SK-N-SH (cell line): Measurements from ENCODE around the gene FOXP1. TPM values are rescaled to one million over a fixed set of nuclear protein-coding genes. Genes with fewer than 3 reads are reported as not detected.

Experiments used
- CTCF ChIA-PET: fragments of 300-600, 350-600 bp; formaldehyde crosslinking; extraction: SDS; loops from one replicate; lab custom pipeline; 2021; lab: Yijun Ruan, JAX
- POLR2A ChIA-PET: fragments of 350-600 bp; sonication (Branson Sonifier 250); formaldehyde crosslinking; extraction: SDS; loops from one replicate; lab custom pipeline; 2020; ENCODE audit warnings: antibody characterized with exemption, inconsistent platforms; lab: Yijun Ruan, JAX
- DNase-seq: peaks from one replicate; pipeline ENCODE4 v3.0.0; 2012
- H2AFZ ChIP-seq: fragments of 200-600 bp; sonication (generic); 2 replicates; pipeline ENCODE4 v1.8.1; 2016; ENCODE audit warnings: antibody characterized with exemption, mild to moderate bottlenecking, low read depth
- H3F3A ChIP-seq: fragments of 200-600 bp; sonication (generic); replicated peaks from 2 replicates; pipeline ENCODE3; 2016; ENCODE audit warnings: antibody characterized with exemption, mild to moderate bottlenecking; ENCODE audit not compliant: insufficient read depth
- H3K27ac ChIP-seq, 2 experiments: fragments of 200-500 bp in 1 of 2; fragments of 200-600 bp in 1 of 2; sonication (Bioruptor generic) in 1 of 2; sonication (generic), shearing (Covaris generic) in 1 of 2; 2 replicates each; pipeline versions ENCODE4 v1.5.1 to v1.6.1; 2014 to 2016; ENCODE audit warnings: low read depth in 2 of 2, inconsistent platforms in 1 of 2, low read length in 1 of 2, mild to moderate bottlenecking in 1 of 2, mixed read lengths in 1 of 2
- H3K27me3 ChIP-seq: fragments of 200-600 bp; sonication (generic), shearing (Covaris generic); 2 replicates; pipeline ENCODE4 v1.6.1; 2016; ENCODE audit warnings: mixed run types; ENCODE audit not compliant: insufficient read depth
- H3K36me3 ChIP-seq, 2 experiments: fragments of 200-500 bp in 1 of 2; fragments of 200-600 bp in 1 of 2; sonication (Bioruptor generic) in 1 of 2; sonication (generic) in 1 of 2; replicated peaks in 1 of 2; 2 replicates each; pipeline versions ENCODE3 to v1.5.1; 2014 to 2016; ENCODE audit warnings: low read length in 1 of 2, mild to moderate bottlenecking in 1 of 2; ENCODE audit not compliant: insufficient read depth in 2 of 2, control insufficient read depth in 1 of 2
- H3K4me1 ChIP-seq, 2 experiments: fragments of 200-500 bp in 1 of 2; fragments of 200-600 bp in 1 of 2; sonication (Bioruptor generic) in 1 of 2; sonication (generic), shearing (Covaris generic) in 1 of 2; 2 replicates each; pipeline versions ENCODE4 v1.5.1 to v1.6.1; 2014 to 2016; ENCODE audit warnings: low read depth in 1 of 2, low read length in 1 of 2, mixed run types in 1 of 2; ENCODE audit not compliant: insufficient read depth in 2 of 2, control insufficient read depth in 1 of 2
- H3K4me2 ChIP-seq: fragments of 200-600 bp; sonication (generic), shearing (Covaris generic); 2 replicates; pipeline ENCODE4 v1.6.1; 2017; ENCODE audit warnings: mixed run types
- H3K4me3 ChIP-seq, 2 experiments: fragments of 200-500 bp in 1 of 2; fragments of 200-600 bp in 1 of 2; sonication (Bioruptor generic) in 1 of 2; sonication (generic), shearing (Covaris generic) in 1 of 2; 2 replicates each; pipeline versions ENCODE4 v1.5.1 to v1.8.1; 2014 to 2016; ENCODE audit warnings: low read depth in 2 of 2, inconsistent platforms in 1 of 2, low read length in 1 of 2, mild to moderate bottlenecking in 1 of 2, mixed read lengths in 1 of 2, moderate library complexity in 1 of 2
- H3K79me2 ChIP-seq: fragments of 200-600 bp; sonication (generic); 2 replicates; pipeline ENCODE4 v1.8.1; 2017; ENCODE audit warnings: mild to moderate bottlenecking; ENCODE audit not compliant: insufficient read depth
- H3K9ac ChIP-seq: fragments of 200-600 bp; sonication (generic); 2 replicates; pipeline ENCODE4 v1.6.1; 2017; ENCODE audit warnings: mixed run types
- H3K9me2 ChIP-seq: fragments of 200-600 bp; sonication (generic); 2 replicates; pipeline ENCODE4 v1.6.1; 2017; ENCODE audit warnings: mixed run types
- H3K9me3 ChIP-seq: fragments of 200-600 bp; sonication (generic); 2 replicates; pipeline ENCODE4 v1.6.1; 2017; ENCODE audit warnings: mixed run types, mild to moderate bottlenecking, moderate library complexity
- H4K20me1 ChIP-seq: fragments of 200-600 bp; sonication (generic); 2 replicates; pipeline ENCODE4 v1.6.1; 2017; ENCODE audit warnings: mild to moderate bottlenecking, mixed run types; ENCODE audit not compliant: insufficient read depth
- CHD2 ChIP-seq: fragments of 150-350 bp; IDR thresholded peaks from 2 replicates; pipeline ENCODE4 v1.6.1; 2018; ENCODE audit warnings: low read length; ENCODE audit not compliant: partially characterized antibody
- CTCF ChIP-seq: fragments of 200-600 bp; sonication (generic); IDR thresholded peaks from 2 replicates; pipeline ENCODE4 v1.6.1; 2017; ENCODE audit warnings: antibody characterized with exemption, mild to moderate bottlenecking, moderate library complexity
- EP300 ChIP-seq, 2 experiments: IDR thresholded peaks; 2 replicates each; pipeline versions ENCODE4 v1.4.0 to v1.6.1; 2012; ENCODE audit warnings: borderline replicate concordance in 1 of 2, low read depth in 1 of 2, low read length in 1 of 2
- FOSL2 ChIP-seq: IDR thresholded peaks from 2 replicates; pipeline ENCODE4 v1.4.0; 2012; ENCODE audit warnings: low read depth, mild to moderate bottlenecking, moderate library complexity, borderline replicate concordance
- FOXJ3 ChIP-seq: sonication (generic); formaldehyde crosslinking; IDR thresholded peaks from 2 replicates; pipeline ENCODE4 v1.5.1; 2020; ENCODE audit warnings: mild to moderate bottlenecking, missing genetic modification reagents
- GABPA ChIP-seq: IDR thresholded peaks from 2 replicates; pipeline ENCODE4 v1.4.0; 2012; ENCODE audit warnings: low read depth, mild to moderate bottlenecking
- GATA2 ChIP-seq: sonication (generic); formaldehyde crosslinking; IDR thresholded peaks from 2 replicates; pipeline ENCODE4 v1.5.0; 2020; ENCODE audit warnings: mild to moderate bottlenecking, missing genetic modification reagents
- IRF3 ChIP-seq: fragments of 150-350 bp; IDR thresholded peaks from 2 replicates; pipeline ENCODE4 v1.6.1; 2016; ENCODE audit warnings: mild to moderate bottlenecking, low read depth, low read length
- JUND ChIP-seq: IDR thresholded peaks from 2 replicates; pipeline ENCODE4 v1.4.0; 2012
- NFIC ChIP-seq: IDR thresholded peaks from 2 replicates; pipeline ENCODE4 v1.4.0; 2012; ENCODE audit warnings: borderline replicate concordance
- RAD21 ChIP-seq: IDR thresholded peaks from 2 replicates; pipeline ENCODE4 v1.6.1; 2012; ENCODE audit warnings: mild to moderate bottlenecking, low read length
- RCOR1 ChIP-seq: fragments of 150-350 bp; IDR thresholded peaks from 2 replicates; pipeline ENCODE4 v1.6.1; 2017; ENCODE audit warnings: antibody characterized with exemption, low read length
- REST ChIP-seq: IDR thresholded peaks from 2 replicates; pipeline ENCODE4 v1.6.1; 2012; ENCODE audit warnings: mild to moderate bottlenecking, low read depth, low read length, moderate library complexity
- TAF1 ChIP-seq: IDR thresholded peaks from 2 replicates; pipeline ENCODE4 v1.6.1; 2012; ENCODE audit warnings: low read depth, mild to moderate bottlenecking, low read length, moderate library complexity, borderline replicate concordance
- TCF12 ChIP-seq: IDR thresholded peaks from 2 replicates; pipeline ENCODE4 v1.4.0; 2012
- USF1 ChIP-seq: IDR thresholded peaks from 2 replicates; pipeline ENCODE4 v1.4.0; 2012; ENCODE audit warnings: low read depth, borderline replicate concordance
- USF2 ChIP-seq: fragments of 150-350 bp; IDR thresholded peaks from 2 replicates; pipeline ENCODE4 v1.6.1; 2017; ENCODE audit warnings: antibody characterized with exemption, low read length, low read depth, borderline replicate concordance
- YY1 ChIP-seq: IDR thresholded peaks from 2 replicates; pipeline ENCODE4 v1.4.0; 2012; ENCODE audit warnings: low read depth, mild to moderate bottlenecking
- WGBS: methylation state at CpG from one replicate; pipeline ENCODE4 v1.1.6; 2017; ENCODE audit warnings: low lambda C conversion rate; 5-methylcytosine and 5-hydroxymethylcytosine counted together
- polyA plus RNA-seq, 3 experiments: library from polyadenylated mRNA; depleted of rRNA; stranded (reverse); fragments of >200 nt; gene quantifications; 2 replicates each; pipeline ENCODE4 v1.2.3, GENCODE V29; 2012

The FOXP1 gene
- polyA plus RNA-seq, 1 of the 3 experiments (the other 2 are of a cell fraction), result 8.8 TPM

GRCh38 chr3:71089271-71089847 lies 494.2 kb downstream of the FOXP1 start:
- peaks cover 3% of the 10 kb centered on the region for H3F3A ChIP-seq
- TF ChIP-seq TCF12, result no peak
- no peak for TF ChIP-seq RCOR1
- TF ChIP-seq TAF1, result no peak
- TF ChIP-seq GATA2, result no peak
- no peak for TF ChIP-seq GABPA
- no peak for TF ChIP-seq YY1
- no peak for TF ChIP-seq USF1
- TF ChIP-seq NFIC, result no peak
- no peak for TF ChIP-seq USF2
- no peak for TF ChIP-seq FOSL2
- TF ChIP-seq CTCF, result no peak
- no peak for TF ChIP-seq EP300 (IDR thresholded peaks at IDR 0.05; ENCODE audit: borderline replicate concordance in 1 of 2, low read depth in 1 of 2, low read length in 1 of 2)
- TF ChIP-seq RAD21, result no peak
- TF ChIP-seq, all 33 proteins: peak for 0
- Histone ChIP-seq H3K9me2 (no peaks in the 10 kb centered on the region), H3K9ac (no peak overlapping the region), H3K9me3 (no peaks in the 10 kb centered on the region), H3K79me2 (peaks cover 27% of the 10 kb centered on the region; the same call in 1 of the 2 replicates), H4K20me1 (no peaks in the 10 kb centered on the region), H3K4me2 (no peak overlapping the region), H3K27me3 (no peaks in the 10 kb centered on the region), H3K4me1 (no peaks in the 10 kb centered on the region; a peak in 1 of 4 replicates), H2AFZ (no peak overlapping the region), H3K4me3 (no peak overlapping the region), H3K36me3 (peaks cover 0 to 12% of the 10 kb centered on the region in 2 experiments), H3K27ac (no peak overlapping the region)
- 100% methylated on average over 1 of the region's 3 CpGs for WGBS
- ChIA-PET CTCF (interaction anchor here (0.5 to 1.6 kb wide), 3 partner anchors 10 to 1733 kb away, joined by 3 to 4 read pairs (median 4); no protein-coding TSS in a partner anchor), POLR2A (no interaction called here)
- no peak for DNase-seq

GRCh38 chr3:71088742-71089141 lies 494.8 kb downstream of the FOXP1 start:
- Histone ChIP-seq H2AFZ (no peak overlapping the region), H3K9me3 (no peaks in the 10 kb centered on the region), H3K36me3 (peaks cover 0 to 12% of the 10 kb centered on the region in 2 experiments), H3K4me1 (no peaks in the 10 kb centered on the region; a peak in 1 of 4 replicates), H3K9ac (no peak overlapping the region), H3K4me2 (no peak overlapping the region), H3K27ac (no peak overlapping the region), H4K20me1 (no peaks in the 10 kb centered on the region), H3K27me3 (no peaks in the 10 kb centered on the region), H3F3A (peaks cover 3% of the 10 kb centered on the region), H3K9me2 (no peaks in the 10 kb centered on the region), H3K4me3 (no peak overlapping the region), H3K79me2 (peaks cover 32% of the 10 kb centered on the region; the same call in 1 of the 2 replicates)
- POLR2A ChIA-PET, result no interaction called here
- no peak for DNase-seq
- WGBS, result 95% methylated on average over 4 of the region's 4 CpGs
- CTCF ChIA-PET, result interaction anchor here (0.5 to 1.0 kb wide), 2 partner anchors 82 to 1733 kb away, joined by 3 to 4 read pairs; no protein-coding TSS in a partner anchor
- TF ChIP-seq GATA2, result no peak
- TF ChIP-seq TAF1, result no peak
- no peak for TF ChIP-seq FOXJ3 (CRISPR knock-in tag)
- no peak for TF ChIP-seq IRF3
- no peak for TF ChIP-seq JUND
- TF ChIP-seq USF1, result no peak
- TF ChIP-seq EP300 (IDR thresholded peaks at IDR 0.05; ENCODE audit: borderline replicate concordance in 1 of 2, low read depth in 1 of 2, low read length in 1 of 2), result no peak
- no peak for TF ChIP-seq REST
- TF ChIP-seq CHD2, result no peak
